OCI-LY3 (cell line): ENCODE measurements around the gene PLA2G4A.
A peak's percentile ranks its signal among the peaks of the same experiment; 100 is the strongest.

Source experiments
- H2AFZ ChIP-seq: fragments of 200-600, 300-600 bp; shearing (Covaris generic); 2 replicates; pipeline ENCODE4 v1.6.0; 2014; ENCODE audit warnings: antibody characterized with exemption, low read depth, low read length
- H3K27ac ChIP-seq: fragments of 200-600, 300-600 bp; sonication (generic); 2 replicates; pipeline ENCODE4 v1.5.1; 2014; ENCODE audit warnings: mild to moderate bottlenecking, low read length, moderate library complexity, mixed read lengths
- H3K27me3 ChIP-seq: fragments of 200-600, 300-600 bp; sonication (generic); 2 replicates; pipeline ENCODE4 v1.6.1; 2014; ENCODE audit warnings: low read depth, low read length, mixed read lengths
- H3K36me3 ChIP-seq: fragments of 200-600, 300-600 bp; sonication (generic); replicated peaks from 2 replicates; pipeline ENCODE3; 2014; ENCODE audit warnings: low read depth, low read length, mixed read lengths
- H3K4me1 ChIP-seq: fragments of 300-600, 200-600 bp; sonication (generic); 2 replicates; pipeline ENCODE4 v1.6.1; 2014; ENCODE audit warnings: low read length, mixed read lengths
- H3K4me2 ChIP-seq: fragments of 200-600, 300-600 bp; sonication (generic); 2 replicates; pipeline ENCODE4 v1.6.1; 2014; ENCODE audit warnings: low read length, mixed read lengths
- H3K4me3 ChIP-seq: fragments of 300-600, 200-600 bp; sonication (generic); 2 replicates; pipeline ENCODE4 v1.5.1; 2014; ENCODE audit warnings: antibody characterized with exemption, mild to moderate bottlenecking, low read length, moderate library complexity
- H3K79me2 ChIP-seq: fragments of 300-600, 200-600 bp; shearing (Covaris generic); 2 replicates; pipeline ENCODE4 v1.6.1; 2014; ENCODE audit warnings: mild to moderate bottlenecking, low read length, mixed read lengths
- H3K9ac ChIP-seq: fragments of 300-600, 200-600 bp; shearing (Covaris generic); 2 replicates; pipeline ENCODE4 v1.6.0; 2014; ENCODE audit warnings: mild to moderate bottlenecking, low read length, moderate library complexity
- H3K9me3 ChIP-seq: fragments of 200-600, 300-600 bp; shearing (Covaris generic); 2 replicates; pipeline ENCODE4 v1.6.1; 2014; ENCODE audit warnings: low read length, mixed read lengths; ENCODE audit not compliant: insufficient read depth
- H4K20me1 ChIP-seq: fragments of 200-600, 300-600 bp; sonication (generic); 2 replicates; pipeline ENCODE4 v1.6.1; 2016; ENCODE audit warnings: low read length, mixed read lengths; ENCODE audit not compliant: insufficient read depth
- EZH2phosphoT487 ChIP-seq: fragments of 200-600 bp; shearing (Covaris generic); IDR thresholded peaks from 2 replicates; pipeline ENCODE4 v1.6.1; 2018; ENCODE audit warnings: antibody characterized with exemption, mixed run types, low read depth
- TF ChIP-seq, protein P1 (sequence below): fragments of 200-600, 300-600 bp; sonication (generic); IDR thresholded peaks from 2 replicates; pipeline ENCODE4 v1.5.1; 2014; ENCODE audit warnings: antibody characterized with exemption, low read length, low read depth

The PLA2G4A gene

DNA sequence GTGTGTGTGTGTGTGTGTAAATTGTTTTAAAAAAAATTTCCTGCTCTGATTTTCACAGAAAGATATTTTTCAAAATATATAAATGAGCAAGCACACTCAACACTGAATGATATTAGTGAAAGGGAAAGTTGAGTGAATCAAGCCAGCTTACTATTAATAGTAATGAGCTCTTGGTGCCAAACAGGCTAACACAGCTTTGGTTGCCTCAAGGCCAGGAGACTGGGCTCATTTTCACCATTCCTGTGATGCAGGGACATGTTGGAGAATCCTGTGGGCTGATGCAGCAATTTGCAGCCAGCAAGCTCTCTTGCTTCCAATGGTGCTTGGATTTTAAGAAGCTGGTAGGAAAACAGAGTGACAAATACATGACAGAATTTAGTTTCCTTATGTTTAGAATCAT is 30.2 kb downstream of the PLA2G4A start:
- no peaks in the 10 kb centered on the region for H4K20me1 ChIP-seq
- H3K9me3 ChIP-seq, result no peaks in the 10 kb centered on the region

DNA sequence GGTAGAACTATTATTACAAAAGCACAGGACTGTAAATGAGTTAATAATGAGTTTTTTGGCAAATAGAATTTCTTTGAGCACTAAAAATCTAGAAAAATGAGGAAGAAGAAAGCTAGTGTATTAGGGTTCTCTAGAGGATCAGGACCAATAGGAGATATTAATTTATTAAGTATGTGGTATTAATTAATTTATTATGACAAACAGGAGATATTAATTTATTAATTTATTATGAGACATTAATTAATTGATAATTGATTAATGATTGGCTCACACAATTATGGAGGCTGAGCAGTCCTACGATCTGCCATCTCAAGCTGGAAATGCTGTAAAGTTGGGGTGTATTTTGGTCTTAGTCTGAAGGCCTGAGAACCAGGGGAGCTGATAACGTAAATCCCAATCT is 31.2 kb downstream of the PLA2G4A start:
- H3K4me2 ChIP-seq, result no peak overlapping the region
- H3K9me3 ChIP-seq, result no peaks in the 10 kb centered on the region
- H3K36me3 ChIP-seq, result peaks cover 7% of the 10 kb centered on the region
- TF ChIP-seq, protein P1, sequence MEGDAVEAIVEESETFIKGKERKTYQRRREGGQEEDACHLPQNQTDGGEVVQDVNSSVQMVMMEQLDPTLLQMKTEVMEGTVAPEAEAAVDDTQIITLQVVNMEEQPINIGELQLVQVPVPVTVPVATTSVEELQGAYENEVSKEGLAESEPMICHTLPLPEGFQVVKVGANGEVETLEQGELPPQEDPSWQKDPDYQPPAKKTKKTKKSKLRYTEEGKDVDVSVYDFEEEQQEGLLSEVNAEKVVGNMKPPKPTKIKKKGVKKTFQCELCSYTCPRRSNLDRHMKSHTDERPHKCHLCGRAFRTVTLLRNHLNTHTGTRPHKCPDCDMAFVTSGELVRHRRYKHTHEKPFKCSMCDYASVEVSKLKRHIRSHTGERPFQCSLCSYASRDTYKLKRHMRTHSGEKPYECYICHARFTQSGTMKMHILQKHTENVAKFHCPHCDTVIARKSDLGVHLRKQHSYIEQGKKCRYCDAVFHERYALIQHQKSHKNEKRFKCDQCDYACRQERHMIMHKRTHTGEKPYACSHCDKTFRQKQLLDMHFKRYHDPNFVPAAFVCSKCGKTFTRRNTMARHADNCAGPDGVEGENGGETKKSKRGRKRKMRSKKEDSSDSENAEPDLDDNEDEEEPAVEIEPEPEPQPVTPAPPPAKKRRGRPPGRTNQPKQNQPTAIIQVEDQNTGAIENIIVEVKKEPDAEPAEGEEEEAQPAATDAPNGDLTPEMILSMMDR, result no peak
- TF ChIP-seq EZH2phosphoT487, result no peak
- no peak overlapping the region for H3K9ac ChIP-seq
- no peaks in the 10 kb centered on the region for H3K79me2 ChIP-seq
- peaks cover 8% of the 10 kb centered on the region for H3K4me1 ChIP-seq
- no peaks in the 10 kb centered on the region for H4K20me1 ChIP-seq
- H3K27me3 ChIP-seq, result no peaks in the 10 kb centered on the region
- H3K4me3 ChIP-seq, result no peak overlapping the region
- no peak overlapping the region for H2AFZ ChIP-seq
- no peak overlapping the region for H3K27ac ChIP-seq

More for the DNA sequence above, 30.2 kb downstream of the PLA2G4A start:
- no peak overlapping the region for H3K4me3 ChIP-seq
- H2AFZ ChIP-seq, result no peak overlapping the region
- no peak overlapping the region for H3K9ac ChIP-seq
- H3K79me2 ChIP-seq, result no peaks in the 10 kb centered on the region
- no peaks in the 10 kb centered on the region for H3K27me3 ChIP-seq
- H3K36me3 ChIP-seq, result peaks cover 7% of the 10 kb centered on the region
- H3K27ac ChIP-seq, result no peak overlapping the region
- H3K4me1 ChIP-seq, result no peaks in the 10 kb centered on the region
- H3K4me2 ChIP-seq, result no peak overlapping the region
- TF ChIP-seq, protein P1, result no peak
- no peak for TF ChIP-seq EZH2phosphoT487

DNA sequence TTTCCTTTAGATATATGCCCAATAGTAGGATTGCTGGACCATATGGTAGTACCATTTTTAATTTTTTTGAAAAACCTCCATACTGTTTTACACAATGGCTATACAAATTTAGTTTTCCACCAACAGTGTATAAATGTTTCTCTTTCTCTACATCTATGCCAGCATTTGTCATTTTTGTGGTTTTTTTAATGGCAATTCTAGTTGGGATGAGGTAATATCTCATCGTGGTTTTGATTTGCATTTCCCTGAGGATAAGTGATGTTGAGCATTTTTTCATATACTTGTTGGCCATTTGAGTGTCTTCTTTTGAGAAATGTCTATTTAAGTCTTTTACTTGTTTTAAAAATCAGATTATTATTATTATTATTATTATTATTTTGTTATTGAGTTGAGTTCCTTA is 35.5 kb downstream of the PLA2G4A start:
- H3K4me3 ChIP-seq, result no peak overlapping the region
- H3K4me1 ChIP-seq, result peaks cover 20% of the 10 kb centered on the region
- no peaks in the 10 kb centered on the region for H4K20me1 ChIP-seq
- no peaks in the 10 kb centered on the region for H3K36me3 ChIP-seq
- TF ChIP-seq, protein P1, result no peak
- H2AFZ ChIP-seq, result no peak overlapping the region
- H3K27ac ChIP-seq, result no peak overlapping the region
- H3K9me3 ChIP-seq, result no peaks in the 10 kb centered on the region
- no peak overlapping the region for H3K9ac ChIP-seq
- H3K79me2 ChIP-seq, result no peaks in the 10 kb centered on the region
- no peaks in the 10 kb centered on the region for H3K27me3 ChIP-seq
- H3K4me2 ChIP-seq, result no peak overlapping the region

DNA sequence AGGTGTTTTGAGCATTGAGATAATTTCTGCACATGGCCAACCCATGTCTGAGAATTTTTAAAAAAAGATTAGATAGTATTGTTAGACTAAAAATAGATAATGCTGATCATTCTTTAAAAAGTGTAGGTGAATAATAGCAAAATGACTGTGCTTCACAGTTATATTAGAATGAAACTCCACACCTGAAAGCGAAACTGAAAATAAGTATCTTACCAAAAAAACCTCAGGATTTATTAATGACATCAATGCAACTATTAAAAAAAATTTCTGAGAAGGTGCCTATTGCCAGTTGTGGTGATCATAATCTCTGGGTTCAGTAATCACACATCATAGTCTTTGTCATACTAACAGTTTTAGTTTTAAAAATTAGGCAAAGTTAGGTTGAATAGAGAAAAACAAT is 36.5 kb downstream of the PLA2G4A start:
- H3K27ac ChIP-seq, result no peak overlapping the region
- H4K20me1 ChIP-seq, result no peaks in the 10 kb centered on the region
- no peaks in the 10 kb centered on the region for H3K36me3 ChIP-seq
- no peaks in the 10 kb centered on the region for H3K9me3 ChIP-seq
- no peaks in the 10 kb centered on the region for H3K79me2 ChIP-seq
- peak overlapping the region; percentile 40 for H3K4me2 ChIP-seq
- no peak for TF ChIP-seq EZH2phosphoT487
- TF ChIP-seq, protein P1, result no peak
- no peak overlapping the region for H3K4me3 ChIP-seq
- H3K4me1 ChIP-seq, result peaks cover 27% of the 10 kb centered on the region
- H3K27me3 ChIP-seq, result no peaks in the 10 kb centered on the region
- H2AFZ ChIP-seq, result no peak overlapping the region
- no peak overlapping the region for H3K9ac ChIP-seq
